Measurements from ENCODE around the gene AFF4.

DNA sequence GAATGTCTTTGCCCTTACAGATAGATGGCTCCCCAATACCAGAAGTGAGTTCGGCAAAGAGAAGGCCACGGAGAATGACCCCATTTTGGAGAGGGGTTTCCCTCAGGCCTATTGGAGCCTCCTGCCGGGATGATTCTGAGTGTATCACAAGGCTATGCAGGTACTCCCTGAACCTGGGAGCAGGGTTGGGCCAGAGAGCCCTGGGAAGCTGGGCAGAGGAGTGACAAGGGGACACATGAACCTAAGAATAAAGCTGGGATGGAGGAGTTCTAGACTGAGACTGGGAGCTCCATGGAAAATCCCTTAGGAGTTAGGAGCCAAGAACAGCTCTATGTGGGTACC lies 89.5 kb downstream of the AFF4 start:
- TF ChIP-seq TAF15 (IDR thresholded peaks at IDR 0.05; ENCODE audit: low read depth, low read length) (no peak), PHF20 (IDR thresholded peaks at IDR 0.05; ENCODE audit: partially characterized antibody) (no peak), KAT7 (CRISPR knock-in tag; IDR thresholded peaks at IDR 0.05; ENCODE audit: borderline replicate concordance) (no peak), ZNF780A (CRISPR knock-in tag; IDR thresholded peaks at IDR 0.05) (no peak), HDAC2 (IDR thresholded peaks at IDR 0.05) (no peak), ZNF778 (CRISPR knock-in tag; IDR thresholded peaks at IDR 0.05) (no peak), RAD51 (IDR thresholded peaks at IDR 0.05; ENCODE audit: borderline replicate concordance, low read depth) (no peak)
- TF ChIP-seq, protein P1, sequence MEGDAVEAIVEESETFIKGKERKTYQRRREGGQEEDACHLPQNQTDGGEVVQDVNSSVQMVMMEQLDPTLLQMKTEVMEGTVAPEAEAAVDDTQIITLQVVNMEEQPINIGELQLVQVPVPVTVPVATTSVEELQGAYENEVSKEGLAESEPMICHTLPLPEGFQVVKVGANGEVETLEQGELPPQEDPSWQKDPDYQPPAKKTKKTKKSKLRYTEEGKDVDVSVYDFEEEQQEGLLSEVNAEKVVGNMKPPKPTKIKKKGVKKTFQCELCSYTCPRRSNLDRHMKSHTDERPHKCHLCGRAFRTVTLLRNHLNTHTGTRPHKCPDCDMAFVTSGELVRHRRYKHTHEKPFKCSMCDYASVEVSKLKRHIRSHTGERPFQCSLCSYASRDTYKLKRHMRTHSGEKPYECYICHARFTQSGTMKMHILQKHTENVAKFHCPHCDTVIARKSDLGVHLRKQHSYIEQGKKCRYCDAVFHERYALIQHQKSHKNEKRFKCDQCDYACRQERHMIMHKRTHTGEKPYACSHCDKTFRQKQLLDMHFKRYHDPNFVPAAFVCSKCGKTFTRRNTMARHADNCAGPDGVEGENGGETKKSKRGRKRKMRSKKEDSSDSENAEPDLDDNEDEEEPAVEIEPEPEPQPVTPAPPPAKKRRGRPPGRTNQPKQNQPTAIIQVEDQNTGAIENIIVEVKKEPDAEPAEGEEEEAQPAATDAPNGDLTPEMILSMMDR (IDR thresholded peaks at IDR 0.05 in 2 of 3, conservative IDR thresholded peaks at IDR 0.05 in 1 of 3; ENCODE audit: insufficient read depth in 2 of 3, low read depth in 1 of 3, low read length in 3 of 3): no peak

Data from K562 (cell line).